GM18507 (cell line): ENCODE data around the gene TIMM44.
"Not testable (repeated sequence)": the region's sequence is repeated elsewhere in the genome, so short reads cannot be mapped to it uniquely, and the experiment has no call there.

Experiments
- DNase-seq: peaks from one replicate; pipeline ENCODE4 v3.0.0; 2011; ENCODE audit warnings: low read depth; ENCODE audit not compliant: insufficient read length; ENCODE audit errors: extremely low spot score
- FAIRE-seq: peaks from 2 replicates; lab custom pipeline; 2011; peaks lifted over from hg19 to GRCh38; lab: Jason Lieb, UNC

The TIMM44 gene

DNA sequence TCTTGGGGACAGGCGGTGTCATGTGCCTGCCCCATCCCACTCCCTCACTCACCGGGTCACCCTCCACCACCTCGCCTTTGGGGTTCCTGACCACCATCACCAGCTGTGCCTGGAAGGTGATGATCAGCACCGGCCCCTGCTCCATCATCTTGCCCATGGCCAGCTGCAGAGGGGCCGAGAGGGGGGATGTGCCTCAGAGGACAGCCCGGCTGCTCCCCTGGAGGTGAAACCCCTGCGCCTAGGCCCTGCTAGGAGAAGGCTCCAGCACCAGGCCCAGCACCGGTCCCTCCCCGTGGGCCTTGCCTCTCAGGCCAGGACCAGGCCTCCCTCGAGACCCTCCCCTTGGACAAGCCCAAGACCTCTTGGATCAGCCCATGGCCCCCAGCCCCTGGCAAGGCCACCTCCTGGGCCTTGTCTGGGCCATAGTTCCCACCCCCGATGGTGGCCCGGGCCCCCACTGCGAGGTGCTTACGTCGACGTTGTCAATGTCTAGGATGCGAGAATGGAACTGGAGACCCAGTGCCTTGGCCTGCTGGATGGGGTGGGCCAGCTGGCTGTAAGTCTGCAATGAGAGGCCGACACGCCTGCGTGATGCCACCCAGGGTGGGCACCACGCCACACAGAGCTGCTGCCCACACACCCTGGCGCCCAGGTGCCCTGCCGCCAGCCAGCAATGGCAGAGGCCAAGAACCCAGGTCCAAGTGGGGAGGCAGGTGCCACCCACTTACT lies 15.7 kb downstream of the TIMM44 start:
- FAIRE-seq = no peak
- no peak for DNase-seq

DNA sequence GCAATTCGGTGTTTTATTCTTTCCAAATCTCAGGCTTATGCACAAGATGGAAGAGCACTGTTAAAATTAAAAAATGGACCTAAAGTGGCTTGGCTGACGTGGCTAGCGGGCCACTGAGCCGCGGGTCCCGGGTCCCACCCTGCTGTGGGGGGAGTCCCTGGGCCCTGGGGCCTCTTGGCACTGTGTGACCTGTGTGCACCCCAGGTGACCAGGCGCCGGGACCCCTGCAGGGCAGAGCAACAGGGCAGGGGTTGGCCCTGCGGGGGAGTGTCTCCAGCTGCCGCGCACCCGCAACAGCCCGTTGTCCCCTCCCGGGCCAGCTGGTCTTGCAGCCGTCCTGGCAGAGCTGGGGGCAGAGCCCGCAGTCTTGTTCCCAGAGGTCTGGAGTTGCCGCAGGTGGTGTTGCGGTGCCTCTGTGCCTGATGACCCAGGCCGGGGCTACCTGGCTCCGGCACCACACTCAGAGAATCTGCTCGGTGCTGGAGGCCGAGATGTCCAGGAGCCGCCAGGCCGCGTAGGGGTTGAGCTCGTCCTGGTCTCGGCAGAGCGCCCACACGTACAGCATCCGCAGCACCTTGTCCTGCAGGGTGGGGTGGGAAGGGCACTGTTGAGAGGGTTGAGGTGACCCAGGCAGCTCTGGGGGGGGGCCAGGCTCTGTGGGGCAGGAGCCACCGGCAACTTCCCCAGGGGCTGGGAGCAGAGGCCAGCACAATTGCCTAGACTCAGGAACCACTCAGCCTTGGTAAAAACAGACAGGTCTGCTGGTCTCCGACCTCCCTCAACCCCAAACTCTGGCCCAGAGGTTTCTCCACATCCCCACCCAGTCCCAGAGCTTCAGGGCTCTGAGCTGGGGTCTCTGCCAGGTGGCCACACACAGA lies 16.5 kb downstream of the TIMM44 start:
- FAIRE-seq (no peak), DNase-seq (no peak)

DNA sequence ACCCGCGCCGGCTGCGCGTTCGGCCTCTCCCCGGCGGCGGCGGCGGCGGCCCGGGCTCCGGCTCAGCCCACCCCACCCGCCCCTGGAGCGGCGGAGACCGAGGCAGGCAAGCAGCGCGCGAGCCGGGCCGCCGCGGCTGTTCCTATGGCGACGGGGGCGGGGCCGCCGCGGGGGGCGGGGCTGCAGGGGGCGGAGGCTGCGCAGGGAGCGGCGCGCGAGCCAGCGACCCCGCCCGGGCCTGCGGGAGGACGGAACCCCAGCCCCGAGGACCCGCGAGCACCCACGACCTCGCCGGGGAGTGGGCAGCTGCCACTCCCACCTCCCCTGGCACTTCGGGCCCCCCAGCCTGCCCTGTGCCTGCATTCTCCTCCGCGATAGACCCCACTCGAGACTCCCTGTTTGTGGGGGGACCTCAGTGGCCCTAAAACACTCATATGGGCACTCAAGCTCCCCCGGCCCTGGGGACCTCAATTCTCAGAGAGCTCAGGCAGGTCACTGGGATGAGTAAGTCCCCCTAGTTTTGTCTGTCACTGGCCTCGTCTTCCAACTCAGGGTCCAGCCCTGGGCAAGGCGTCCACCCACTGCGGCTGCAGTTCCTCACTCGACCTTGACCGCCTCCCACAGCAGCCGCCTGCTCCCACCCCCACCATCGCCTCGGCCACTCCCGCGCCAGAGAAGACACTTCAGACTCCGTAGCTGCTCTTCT lies 17.3 kb downstream of the TIMM44 start, which contains the start of gene CTXN1:
Gene CTXN1, minus strand, starts transcription at position 115 of the 706 bp plus-strand sequence. CDS start 597 bp downstream, outside the sequence.
- FAIRE-seq = no peak
- peak; percentile 66 for DNase-seq

DNA sequence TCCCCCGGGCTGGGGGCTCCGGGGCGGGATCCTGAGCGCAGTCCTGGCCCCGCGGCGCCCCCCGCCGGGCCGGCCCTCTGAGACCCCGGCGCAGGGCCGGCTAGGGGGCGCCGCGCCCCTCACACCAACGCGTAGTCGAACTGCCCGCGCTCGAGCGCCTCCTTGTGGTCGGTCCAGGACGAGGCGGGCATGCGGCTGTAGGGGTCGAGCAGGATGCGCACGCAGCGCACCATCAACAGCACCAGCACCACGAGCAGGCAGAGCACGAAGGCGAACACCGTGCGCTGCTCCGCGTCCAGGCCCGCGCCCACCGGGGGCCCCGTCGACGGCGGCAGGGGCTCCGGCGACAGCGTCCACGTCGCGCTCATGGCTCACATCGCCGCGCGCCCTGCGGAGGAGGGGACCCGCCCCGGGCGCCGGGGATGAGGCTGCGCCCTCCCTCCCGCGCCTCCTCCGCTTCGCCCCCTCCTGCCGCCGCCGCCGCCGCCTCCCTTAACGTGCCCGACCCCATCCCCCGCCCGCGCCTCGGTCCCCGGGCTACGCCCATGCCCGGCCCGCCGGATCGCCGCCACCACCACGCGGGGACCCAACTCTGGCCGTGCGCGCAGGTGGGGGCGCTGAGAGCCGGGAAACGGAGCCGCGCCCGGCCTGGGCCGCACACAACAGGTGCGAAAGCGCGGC lies 18.2 kb downstream of the TIMM44 start:
- FAIRE-seq (peak; percentile 85), DNase-seq (peak; percentile 61)

DNA sequence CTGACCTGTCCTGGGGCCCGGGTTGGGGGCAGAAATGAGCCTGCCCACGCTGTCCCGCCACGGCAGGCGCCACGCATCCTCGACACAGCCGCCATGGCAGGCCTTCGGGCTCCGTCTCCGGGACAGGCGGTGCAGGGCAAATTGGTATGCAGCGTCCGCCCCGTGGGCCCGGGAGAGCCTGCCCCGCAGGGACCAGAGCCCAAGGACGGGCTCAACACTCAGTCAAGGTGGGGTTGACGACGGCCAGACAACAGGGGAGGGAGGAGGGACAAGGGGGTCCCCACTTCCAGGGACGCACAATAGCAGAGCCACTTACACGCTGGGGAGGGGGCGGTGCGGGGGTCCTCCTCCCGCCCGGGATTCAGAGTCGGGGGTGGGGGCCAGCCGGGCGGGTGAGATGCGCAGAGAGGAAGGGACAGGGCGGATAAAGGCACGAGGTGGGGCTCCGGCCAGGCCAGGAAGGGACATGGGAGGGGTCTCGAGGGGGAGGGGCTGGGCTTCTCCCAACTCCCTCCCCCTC lies 18.8 kb downstream of the TIMM44 start:
- DNase-seq (no peak), FAIRE-seq (no peak)

DNA sequence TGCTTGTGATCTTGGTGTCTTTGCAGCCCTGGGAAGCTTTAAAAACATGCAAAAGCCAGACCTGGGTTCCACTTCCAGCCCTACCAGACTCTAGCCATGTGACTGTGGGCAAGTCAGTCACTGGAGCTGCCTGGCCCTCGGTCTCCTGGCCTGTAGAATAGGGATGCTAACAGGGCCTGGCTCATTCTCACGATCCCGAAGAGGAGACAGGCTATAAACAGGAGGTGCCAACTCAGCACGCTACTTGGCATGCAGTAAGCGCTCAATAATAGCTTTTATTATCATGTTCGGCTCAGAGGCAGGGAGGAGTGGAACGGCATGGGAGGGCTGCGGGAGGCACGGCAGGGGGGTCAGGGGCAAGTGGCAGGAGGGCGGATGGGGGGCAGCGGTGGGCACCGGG lies 19.2 kb downstream of the TIMM44 start:
- DNase-seq (no peak), FAIRE-seq (no peak)

DNA sequence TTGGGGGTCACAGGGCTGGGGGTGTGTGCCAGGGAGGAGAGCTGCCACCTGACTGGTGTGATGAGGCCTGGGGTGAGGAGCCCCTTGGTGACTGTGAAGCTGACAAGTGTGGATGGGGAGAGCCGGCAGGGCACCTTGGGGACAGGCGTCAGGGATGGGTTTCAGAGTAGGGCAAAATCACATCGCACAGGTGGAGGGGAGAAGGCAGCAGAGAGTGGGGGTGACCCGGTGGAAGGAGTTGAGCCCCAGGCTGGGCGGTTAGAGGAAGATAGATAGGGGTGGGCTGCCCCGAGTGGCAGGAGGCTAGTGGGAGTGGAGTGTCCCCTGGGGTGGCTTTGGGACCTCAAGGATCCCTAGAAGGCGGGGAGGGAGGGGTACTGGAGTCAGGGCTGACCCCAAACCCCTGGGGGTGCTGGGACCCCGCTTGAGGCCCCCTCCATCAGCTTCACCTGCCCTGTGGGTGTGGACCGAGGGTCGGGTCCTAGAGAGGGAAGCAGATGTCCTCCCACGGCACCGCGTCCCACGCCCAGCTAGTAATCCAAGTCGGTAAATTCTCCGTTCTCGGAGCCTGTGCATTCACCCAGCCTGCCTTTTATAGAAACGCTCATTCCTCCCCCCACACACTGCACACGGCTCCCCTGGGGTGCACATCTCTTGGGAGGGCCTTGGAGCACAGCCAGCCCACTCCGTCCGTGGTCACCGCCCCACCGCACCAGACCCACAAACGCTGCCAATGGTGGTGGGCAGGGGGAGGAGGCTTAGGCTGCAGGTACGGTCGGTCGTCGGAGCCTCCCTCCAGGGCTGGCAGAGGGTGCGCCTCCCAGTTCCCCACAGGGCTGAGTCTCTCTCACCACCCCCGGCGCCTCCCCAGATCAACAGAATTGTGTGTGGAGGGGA lies 19.9 kb downstream of the TIMM44 start:
- DNase-seq (no peak), FAIRE-seq (no peak)

DNA sequence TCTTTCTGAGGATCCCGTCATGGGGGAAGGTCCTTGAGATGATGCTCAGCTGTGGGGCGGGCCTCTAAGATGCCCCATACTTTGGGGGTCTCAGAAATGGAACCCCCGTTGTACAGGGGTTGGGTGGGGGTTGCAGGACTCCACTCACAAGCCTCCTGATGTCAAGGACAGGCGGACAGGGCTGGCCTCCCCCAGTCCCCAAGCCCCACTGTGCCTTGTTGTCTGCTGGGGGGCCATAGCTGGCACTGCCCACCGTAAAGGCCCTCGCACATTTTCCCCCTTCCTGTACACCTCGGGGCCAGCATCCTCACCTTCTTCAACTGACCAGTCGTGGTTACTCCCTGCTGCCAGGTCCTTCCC lies 20.6 kb downstream of the TIMM44 start:
- no peak for DNase-seq
- no peak for FAIRE-seq

DNA sequence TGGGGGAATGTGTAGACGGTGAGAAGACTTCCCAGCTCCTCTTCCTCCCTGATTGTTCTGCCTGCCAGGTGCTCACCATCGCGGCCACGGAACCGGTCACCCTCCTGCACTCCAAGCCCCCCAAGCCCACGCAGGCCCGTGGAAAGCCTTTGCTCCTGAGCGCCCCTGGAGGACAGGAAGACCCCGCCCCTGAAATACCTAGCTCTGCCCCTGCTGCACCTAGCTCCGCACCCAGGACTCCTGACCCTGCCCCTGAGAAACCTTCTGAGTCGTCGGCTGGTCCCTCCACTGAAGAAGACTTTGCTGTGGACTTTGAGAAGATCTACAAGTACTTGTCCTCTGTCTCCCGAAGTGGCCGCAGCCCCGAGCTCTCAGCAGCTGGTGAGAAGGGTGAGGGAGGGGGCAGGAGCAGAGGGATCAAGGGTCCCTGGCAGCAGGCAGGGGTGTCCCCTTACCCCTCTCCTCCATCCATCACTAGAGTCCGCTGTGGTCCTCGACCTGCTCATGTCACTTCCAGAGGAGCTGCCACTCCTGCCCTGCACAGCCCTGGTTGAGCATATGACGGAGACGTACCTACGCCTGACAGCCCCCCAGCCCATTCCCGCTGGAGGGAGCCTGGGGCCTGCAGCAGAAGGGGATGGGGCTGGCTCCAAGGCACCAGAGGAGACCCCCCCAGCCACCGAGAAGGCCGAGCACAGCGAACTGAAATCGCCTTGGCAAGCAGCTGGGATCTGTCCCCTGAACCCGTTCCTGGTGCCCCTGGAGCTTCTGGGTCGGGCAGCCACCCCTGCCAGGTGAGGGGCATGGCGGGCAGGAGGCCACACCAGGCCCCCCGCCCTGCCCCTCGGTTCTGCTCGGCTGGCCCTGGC lies 21.3 kb downstream of the TIMM44 start:
- FAIRE-seq (no peak), DNase-seq (no peak)

DNA sequence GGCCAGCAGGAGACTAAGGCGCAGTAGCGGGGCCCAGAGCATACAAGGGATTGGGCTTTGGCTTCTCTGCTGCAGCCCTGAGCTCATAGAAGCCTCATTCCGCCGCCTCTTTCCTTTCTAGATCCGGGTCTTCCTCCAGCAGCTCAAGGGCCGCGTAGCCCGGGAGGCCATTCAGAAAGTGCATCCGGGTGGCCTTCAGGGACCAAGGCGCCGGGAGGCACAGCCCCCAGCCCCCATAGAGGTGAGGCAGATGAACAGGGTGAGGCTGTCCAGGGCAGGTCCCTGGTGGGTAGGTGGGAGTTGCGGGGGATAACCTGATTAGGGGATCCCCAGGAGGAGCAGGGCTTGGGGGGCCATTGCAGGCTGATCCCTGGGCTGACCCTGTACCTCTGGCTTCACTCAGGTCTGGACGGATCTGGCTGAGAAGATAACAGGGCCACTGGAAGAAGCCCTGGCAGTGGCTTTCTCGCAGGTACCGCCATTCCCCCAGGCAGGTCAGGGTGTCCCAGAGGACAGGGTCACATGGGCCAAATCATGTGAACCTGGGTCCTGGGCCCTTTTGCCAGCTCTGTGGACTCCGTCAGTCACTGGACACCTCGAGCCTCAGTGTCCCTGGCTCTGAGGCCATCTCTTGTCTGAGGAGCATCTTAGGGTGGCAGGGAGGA lies 22.0 kb downstream of the TIMM44 start:
- no peak for DNase-seq
- FAIRE-seq = no peak

DNA sequence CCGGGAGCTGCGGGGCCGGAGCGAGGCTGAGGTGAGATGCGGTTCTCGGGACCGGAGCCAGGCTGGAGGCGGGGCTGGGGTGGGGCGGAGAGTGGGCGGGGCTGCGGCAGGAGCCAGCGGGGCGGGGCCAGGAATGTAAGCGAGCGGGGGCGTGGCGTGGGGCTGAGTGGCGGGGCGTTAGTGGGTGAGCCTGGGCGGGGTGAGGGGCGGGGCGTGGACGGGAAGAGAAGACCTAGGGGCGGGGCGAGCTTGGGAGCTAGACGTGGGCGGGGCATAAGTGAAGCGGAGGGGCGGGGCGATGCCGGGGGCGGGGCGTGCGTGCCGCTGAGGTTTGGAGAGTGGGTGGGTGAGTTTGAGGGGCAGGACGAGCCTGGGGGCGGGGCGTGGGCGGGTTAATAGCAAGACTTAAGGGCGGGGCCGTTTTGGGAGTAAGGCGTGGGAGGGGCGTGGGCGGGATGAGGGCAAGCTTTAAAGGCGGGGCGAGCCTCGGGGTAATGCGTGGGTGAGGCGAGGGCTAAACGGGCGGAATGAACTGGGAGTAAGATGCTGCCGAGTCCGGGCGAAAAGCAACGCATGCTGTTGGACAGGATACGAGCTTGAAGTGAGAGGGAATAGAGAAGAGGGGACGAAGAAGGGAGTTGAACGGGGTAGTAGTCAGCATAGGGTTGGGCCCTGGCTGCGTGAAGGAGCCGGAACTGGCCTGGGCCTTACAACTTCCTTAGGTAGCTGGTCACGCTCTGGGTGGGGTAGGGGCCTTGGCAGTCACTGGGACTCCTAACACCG lies 22.8 kb downstream of the TIMM44 start:
- DNase-seq (peak; percentile 83), FAIRE-seq (peak; percentile 95)

DNA sequence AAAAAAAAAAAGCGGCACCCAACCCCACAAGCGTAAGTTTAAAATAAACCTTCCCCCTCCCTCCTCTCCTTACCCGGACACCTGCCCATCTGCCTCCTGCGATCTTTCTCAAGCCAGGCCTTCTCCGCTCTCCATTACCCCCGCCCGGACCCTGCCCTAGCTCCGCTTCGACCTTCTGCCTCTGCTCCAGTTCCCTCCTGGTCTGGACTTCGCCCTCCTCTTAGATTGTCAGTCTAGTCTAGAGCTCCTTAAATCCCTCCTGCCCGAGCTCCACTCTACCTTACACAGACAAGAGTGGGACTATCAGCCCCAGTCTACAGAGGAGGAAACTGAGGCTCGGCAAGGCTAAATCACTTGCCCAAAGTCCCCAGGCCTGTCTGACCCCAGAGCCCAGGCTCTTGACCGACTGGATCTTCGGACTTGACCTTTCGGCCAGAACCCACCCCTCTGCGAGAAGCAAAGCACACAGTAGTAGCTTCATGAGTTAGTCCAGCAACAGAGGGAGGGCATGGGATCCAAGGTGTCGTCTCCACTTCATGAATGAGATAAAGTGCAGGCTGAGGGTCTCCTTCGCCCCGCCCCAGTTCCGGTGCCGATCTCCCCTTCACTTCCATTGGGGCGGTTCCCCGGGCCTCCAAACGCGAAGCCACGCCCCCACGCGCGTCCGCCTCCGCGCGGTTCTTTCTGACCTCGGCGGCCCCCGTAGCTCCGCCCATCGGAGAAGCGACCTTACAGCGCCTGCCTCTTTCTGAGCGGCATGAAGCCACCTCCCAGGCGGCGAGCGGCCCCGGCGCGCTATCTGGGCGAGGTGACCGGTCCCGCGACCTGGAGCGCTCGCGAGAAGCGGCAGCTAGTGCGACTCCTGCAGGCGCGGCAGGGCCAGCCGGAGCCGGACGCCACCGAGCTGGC lies 23.6 kb downstream of the TIMM44 start, which contains the start of gene SNAPC2:
Gene SNAPC2, plus strand, starts transcription at position 729 of the 909 bp plus-strand sequence. Its CDS starts 29 bp downstream, at position 758.
- DNase-seq = peak; percentile 80
- no peak for FAIRE-seq

DNA sequence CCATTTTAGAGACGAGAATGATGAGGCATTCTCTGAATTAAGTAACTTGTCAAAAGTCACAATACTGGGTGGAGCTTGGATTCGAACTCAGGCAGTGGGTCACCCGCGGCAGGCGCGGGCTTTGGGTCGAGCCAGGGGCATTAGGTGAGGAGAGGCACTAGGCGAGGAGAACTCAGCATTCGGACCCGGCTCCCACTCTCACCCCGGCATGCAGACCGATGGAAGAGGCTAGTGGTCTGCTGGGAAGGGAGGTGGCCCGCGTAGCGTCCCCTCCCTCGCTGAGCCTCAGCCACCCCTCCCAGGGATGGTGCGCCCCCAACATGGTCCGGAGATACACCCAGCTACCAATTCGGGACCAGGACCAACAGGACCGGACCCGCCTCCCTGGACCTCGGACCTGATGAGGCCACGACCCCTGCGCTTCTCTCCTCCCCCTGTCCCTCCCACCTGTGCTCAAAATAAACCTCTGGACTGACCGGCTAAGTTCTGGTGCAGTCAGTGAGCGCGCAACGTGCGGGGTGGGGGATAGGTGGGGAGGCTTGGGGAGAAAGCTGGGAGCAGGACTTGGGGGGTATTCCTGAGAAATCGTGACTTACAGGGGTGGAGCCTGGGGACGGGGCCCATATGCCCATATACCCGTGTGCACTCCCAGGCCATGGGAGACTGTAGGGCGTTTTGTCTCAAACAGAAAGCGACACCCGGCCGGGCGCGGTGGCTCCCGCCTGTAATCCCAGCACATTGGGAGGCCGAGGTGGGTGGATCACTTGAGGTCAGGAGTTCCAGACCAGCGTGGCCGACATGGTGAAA lies 24.6 kb downstream of the TIMM44 start:
- FAIRE-seq (no peak), DNase-seq (no peak)

DNA sequence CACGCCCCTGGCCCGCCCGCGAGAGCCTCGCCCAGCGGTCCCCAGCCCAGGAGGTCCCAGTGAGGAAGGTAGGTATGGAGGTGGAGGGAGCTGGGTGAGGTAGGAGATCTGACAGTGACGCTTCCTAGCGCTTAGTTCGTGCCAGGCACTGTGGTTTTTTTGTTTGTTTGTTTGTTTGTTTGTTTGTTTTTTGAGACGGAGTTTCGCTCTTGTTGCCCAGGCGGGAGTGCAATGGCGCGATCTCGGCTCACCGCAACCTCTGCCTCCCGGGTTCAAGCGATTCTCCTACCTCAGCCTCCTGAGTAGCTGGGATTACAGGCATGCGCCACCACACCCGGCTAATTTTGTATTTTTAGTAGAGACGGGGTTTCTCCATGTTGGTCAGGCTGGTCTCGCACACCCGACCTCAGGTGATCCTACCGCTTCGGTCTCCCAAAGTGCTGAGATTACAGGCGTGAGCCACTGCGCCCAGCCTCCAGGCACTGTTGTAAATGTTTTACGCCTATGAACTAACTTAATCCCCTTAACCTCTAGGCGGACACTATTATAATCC lies 25.3 kb downstream of the TIMM44 start:
- not testable (repeated sequence) for FAIRE-seq, DNase-seq
